ENCODE data around the gene CTBS.

DNA sequence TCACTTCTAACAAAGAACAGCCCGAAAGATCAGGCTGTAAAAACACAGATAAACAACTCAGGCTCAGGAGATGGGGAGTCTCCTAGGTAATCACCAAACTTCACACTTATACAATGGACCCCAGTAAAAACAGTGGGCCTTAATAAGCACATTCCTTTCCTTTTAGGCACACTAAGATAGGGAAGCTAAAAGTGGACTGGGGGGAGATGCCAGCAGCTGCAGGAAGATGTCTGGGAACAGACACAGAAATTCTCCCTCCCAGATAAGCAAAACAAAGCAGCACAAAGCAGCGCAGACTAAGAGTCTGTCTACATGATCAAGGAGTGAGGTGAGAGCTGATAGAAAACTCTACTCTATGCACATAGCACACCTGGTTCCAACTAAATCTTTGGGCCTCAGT is 29.0 kb upstream of the CTBS start:
- TF ChIP-seq, protein P1, sequence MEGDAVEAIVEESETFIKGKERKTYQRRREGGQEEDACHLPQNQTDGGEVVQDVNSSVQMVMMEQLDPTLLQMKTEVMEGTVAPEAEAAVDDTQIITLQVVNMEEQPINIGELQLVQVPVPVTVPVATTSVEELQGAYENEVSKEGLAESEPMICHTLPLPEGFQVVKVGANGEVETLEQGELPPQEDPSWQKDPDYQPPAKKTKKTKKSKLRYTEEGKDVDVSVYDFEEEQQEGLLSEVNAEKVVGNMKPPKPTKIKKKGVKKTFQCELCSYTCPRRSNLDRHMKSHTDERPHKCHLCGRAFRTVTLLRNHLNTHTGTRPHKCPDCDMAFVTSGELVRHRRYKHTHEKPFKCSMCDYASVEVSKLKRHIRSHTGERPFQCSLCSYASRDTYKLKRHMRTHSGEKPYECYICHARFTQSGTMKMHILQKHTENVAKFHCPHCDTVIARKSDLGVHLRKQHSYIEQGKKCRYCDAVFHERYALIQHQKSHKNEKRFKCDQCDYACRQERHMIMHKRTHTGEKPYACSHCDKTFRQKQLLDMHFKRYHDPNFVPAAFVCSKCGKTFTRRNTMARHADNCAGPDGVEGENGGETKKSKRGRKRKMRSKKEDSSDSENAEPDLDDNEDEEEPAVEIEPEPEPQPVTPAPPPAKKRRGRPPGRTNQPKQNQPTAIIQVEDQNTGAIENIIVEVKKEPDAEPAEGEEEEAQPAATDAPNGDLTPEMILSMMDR (IDR thresholded peaks at IDR 0.05; ENCODE audit: low read depth, low read length): no peak
- TF ChIP-seq POLR2A (IDR thresholded peaks at IDR 0.05; ENCODE audit: extremely low read depth, insufficient read length) (no peak), MYC (IDR thresholded peaks at IDR 0.05; ENCODE audit: low read depth, low read length) (no peak)
- TF ChIP-seq, protein P2, sequence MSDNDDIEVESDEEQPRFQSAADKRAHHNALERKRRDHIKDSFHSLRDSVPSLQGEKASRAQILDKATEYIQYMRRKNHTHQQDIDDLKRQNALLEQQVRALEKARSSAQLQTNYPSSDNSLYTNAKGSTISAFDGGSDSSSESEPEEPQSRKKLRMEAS (IDR thresholded peaks at IDR 0.05; ENCODE audit: low read depth, low read length): no peak

Data from NB4 (cell line).